Muscle of arm (tissue), 12 donors: ENCODE data around the gene SERP2. TPM values are rescaled to one million over a fixed set of nuclear protein-coding genes. Genes with fewer than 3 reads are reported as not detected.

Source experiments
- DNase-seq: peaks from one replicate; pipeline ENCODE4 v3.0.0-alpha.2; 2013
- polyA plus RNA-seq, 12 donors: library from polyadenylated mRNA; unstranded; fragments of 120-200 nt; gene quantifications; one replicate each; pipeline ENCODE4 v1.2.1, GENCODE V29; 2013; ENCODE audit not compliant: insufficient read length in 12 of 12

Gene SERP2
- polyA plus RNA-seq, 12 donors, result 4.0 to 6.7 (median 5.8) TPM; not detected in 2

- no peak for DNase-seq
These were observed 60.5 kb downstream of the SERP2 start for GRCh38 chr13:44433863-44434765.

- no peak for DNase-seq
These were observed 61.1 kb downstream of the SERP2 start for GRCh38 chr13:44434766-44435141.

- peak; percentile 98 for DNase-seq
These were observed 61.7 kb downstream of the SERP2 start for GRCh38 chr13:44435142-44435918.

- DNase-seq, result no peak
These were observed 62.4 kb downstream of the SERP2 start for GRCh38 chr13:44435919-44436510.

GRCh38 chr13:44436589-44437337 is 63.1 kb downstream of the SERP2 start:
- peak; percentile 97 for DNase-seq

- peak; percentile 46 for DNase-seq
These were observed 64.0 kb downstream of the SERP2 start for GRCh38 chr13:44437356-44438233.

GRCh38 chr13:44438234-44438579 is 64.6 kb downstream of the SERP2 start:
- no peak for DNase-seq

- no peak for DNase-seq
These were observed 65.9 kb downstream of the SERP2 start for GRCh38 chr13:44439452-44440024.

GRCh38 chr13:44440046-44440608 is 66.5 kb downstream of the SERP2 start:
- DNase-seq, result no peak

Other genes starting within 250 kb of the SERP2 start
- gene TSC22D1, start 202.5 kb downstream of the SERP2 start, polyA plus RNA-seq, result 100 to 1,000 TPM in 4 of 12 donors, 10 to 100 TPM in 7, not detected in 1; 71.7 to 107 (median 85.2) TPM